H1 (cell line): Measurements from ENCODE around the gene EXOG. TPM values are rescaled to one million over a fixed set of nuclear protein-coding genes. Genes with fewer than 3 reads are reported as not detected.

Experiments used
- CHD7 ChIP-seq: fragments of 300-600 bp; sonication (generic); IDR thresholded peaks from 2 replicates; pipeline ENCODE4 v1.7.1; 2012; ENCODE audit warnings: low read length, moderate library complexity, mild to moderate bottlenecking, inconsistent platforms; ENCODE audit not compliant: insufficient replicate concordance
- polyA plus RNA-seq, 7 experiments: library from polyadenylated mRNA; depleted of rRNA in 3 of 7; stranded (reverse) in 5 of 7; unstranded in 2 of 7; fragments of >200 nt in 5 of 7; fragments of 200-250 nt in 2 of 7; gene quantifications; 1 replicate in 5 of 7; 2 replicates in 1 of 7; 4 replicates in 1 of 7; pipeline versions ENCODE4 v1.2.1 to v1.2.3, GENCODE V29; 2011 to 2013; ENCODE audit warnings: missing spikeins in 2 of 7, mixed read lengths in 2 of 7
- total RNA-seq: library from RNA; stranded (reverse); fragmentation: NEBNext Ultra II Directional; extraction: Animal tissue kit (Norgen Biotek cat#: 25700); gene quantifications from 2 replicates; pipeline ENCODE4 v1.2.1, GENCODE V29; 2021

The EXOG gene
- total and polyA plus RNA-seq, 2 of the 8 experiments (the other 6 are each of a cell fraction or from before 2014, with no cell fraction given) = 7.2 to 12.9 TPM

DNA sequence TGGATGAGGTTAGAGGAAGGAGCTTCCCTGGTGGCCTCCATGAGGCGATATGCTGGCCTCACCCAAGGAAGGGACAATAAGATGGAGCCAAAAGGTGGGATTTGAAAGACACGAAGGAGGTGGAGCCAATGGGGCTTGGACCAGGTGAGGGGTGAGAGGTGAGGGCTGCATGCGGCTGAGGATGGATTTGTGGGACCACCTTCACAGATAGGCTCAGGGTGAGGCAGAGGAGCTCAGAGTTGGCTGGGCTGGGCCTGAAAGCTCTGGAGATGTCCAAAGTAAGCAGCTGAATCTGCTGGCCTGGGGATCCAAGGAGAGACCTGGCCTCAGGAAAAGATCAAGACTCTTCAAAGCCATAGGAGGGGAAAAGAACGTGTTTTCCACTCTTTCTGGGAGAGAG lies 49.8 kb downstream of the EXOG start (continued):
- no peak for TF ChIP-seq CHD7
